ENCODE measurements around the gene NOCT.
"Not testable (repeated sequence)": the region's sequence is repeated elsewhere in the genome, so short reads cannot be mapped to it uniquely, and the experiment has no call there.

The NOCT gene

GRCh38 chr4:139020384-139020783 lies 4.8 kb downstream of the NOCT start:
- H3K4me3 ChIP-seq (ENCODE audit: low read depth, low read length): no peak overlapping the region
- TF ChIP-seq, protein P1, sequence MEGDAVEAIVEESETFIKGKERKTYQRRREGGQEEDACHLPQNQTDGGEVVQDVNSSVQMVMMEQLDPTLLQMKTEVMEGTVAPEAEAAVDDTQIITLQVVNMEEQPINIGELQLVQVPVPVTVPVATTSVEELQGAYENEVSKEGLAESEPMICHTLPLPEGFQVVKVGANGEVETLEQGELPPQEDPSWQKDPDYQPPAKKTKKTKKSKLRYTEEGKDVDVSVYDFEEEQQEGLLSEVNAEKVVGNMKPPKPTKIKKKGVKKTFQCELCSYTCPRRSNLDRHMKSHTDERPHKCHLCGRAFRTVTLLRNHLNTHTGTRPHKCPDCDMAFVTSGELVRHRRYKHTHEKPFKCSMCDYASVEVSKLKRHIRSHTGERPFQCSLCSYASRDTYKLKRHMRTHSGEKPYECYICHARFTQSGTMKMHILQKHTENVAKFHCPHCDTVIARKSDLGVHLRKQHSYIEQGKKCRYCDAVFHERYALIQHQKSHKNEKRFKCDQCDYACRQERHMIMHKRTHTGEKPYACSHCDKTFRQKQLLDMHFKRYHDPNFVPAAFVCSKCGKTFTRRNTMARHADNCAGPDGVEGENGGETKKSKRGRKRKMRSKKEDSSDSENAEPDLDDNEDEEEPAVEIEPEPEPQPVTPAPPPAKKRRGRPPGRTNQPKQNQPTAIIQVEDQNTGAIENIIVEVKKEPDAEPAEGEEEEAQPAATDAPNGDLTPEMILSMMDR (IDR thresholded peaks at IDR 0.05; ENCODE audit: low read depth, low read length): no peak

DNA sequence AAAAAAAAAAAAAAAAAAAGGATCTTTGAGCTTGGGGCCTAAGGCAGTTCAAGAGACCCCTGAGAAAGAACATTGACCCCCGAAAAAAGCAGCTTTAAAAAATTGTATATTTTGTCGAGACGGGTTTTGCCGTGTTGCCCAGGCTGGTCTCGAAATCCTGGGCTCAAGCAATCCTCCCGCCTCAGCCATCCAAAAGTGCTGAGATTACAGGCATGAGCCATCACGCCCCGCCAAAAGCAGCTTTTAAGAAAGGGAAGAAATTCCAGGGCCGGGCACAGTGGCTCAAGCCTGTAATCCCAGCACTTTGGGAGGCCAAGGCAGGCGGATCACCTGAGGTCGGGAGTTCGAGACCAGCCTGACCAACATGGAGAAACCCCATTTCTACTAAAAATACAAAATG lies 5.5 kb downstream of the NOCT start:
- H3K4me3 ChIP-seq (ENCODE audit: low read depth, low read length): not testable (repeated sequence)

DNA sequence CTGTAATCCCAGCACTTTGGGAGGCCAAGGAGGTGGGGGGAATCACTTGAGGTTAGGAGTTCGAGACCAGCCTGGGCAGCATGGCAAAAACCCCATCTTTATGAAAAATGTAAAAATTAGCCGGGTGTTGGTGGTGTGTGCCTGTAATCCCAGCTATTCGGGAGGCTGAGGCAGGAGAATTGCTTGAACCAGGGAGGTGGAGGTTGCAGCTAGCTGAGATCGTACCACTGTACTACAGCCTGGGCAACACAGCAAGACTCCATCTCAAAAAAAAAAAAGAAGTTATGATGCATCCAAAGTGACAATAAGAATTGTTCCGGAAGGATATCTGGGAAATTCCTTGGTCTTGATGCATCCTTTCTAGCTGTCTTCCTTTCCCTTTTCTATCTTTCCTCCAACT lies 7.3 kb downstream of the NOCT start:
- H3K4me3 ChIP-seq (ENCODE audit: low read depth, low read length): no peak overlapping the region
- TF ChIP-seq, protein P1 (IDR thresholded peaks at IDR 0.05; ENCODE audit: low read depth, low read length): no peak

GRCh38 chr4:139024686-139025085 lies 9.1 kb downstream of the NOCT start:
- TF ChIP-seq, protein P1 (IDR thresholded peaks at IDR 0.05; ENCODE audit: low read depth, low read length): no peak
- H3K4me3 ChIP-seq (ENCODE audit: low read depth, low read length): no peak overlapping the region

DNA sequence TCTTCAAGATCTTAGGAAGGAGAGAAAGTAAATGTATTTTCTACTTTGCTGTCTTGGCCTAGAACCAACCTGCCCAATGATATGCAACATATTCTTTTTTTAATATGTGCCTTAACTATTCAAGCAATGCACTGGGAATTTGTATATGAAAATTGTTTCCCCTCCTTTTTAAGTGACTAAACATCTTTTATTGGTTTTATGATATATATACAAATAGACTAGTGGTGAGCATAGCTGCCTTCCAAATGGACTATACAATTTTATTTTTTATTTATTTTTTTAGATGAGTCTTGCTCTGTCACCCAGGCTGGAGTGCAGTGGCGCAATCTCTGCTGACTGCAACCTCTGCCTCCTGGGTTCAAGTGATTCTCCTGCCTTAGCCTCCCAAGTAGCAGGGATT lies 10.3 kb downstream of the NOCT start:
- TF ChIP-seq, protein P1 (IDR thresholded peaks at IDR 0.05; ENCODE audit: low read depth, low read length): no peak
- H3K4me3 ChIP-seq (ENCODE audit: low read depth, low read length): no peak overlapping the region

DNA sequence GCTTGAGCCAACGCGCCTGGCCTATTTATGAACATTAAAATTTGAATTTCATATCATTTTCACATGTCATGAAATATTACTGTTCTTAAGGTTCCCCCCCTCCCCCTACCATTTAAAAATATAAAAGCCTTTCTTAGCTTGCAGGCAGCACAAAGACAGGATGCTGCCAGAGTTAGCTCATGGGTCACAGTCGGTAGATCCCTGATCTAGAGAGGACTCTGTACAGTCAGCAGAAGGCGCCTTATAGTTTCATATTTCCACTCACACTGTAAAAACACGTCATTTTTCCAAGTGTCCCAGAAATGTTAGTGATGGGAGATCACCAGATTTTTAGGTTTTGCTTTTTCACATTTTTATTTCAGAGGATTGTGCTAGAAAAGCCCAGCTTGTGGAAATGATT lies 12.2 kb downstream of the NOCT start:
- no peak overlapping the region for H3K4me3 ChIP-seq (ENCODE audit: low read depth, low read length)
- TF ChIP-seq, protein P1 (IDR thresholded peaks at IDR 0.05; ENCODE audit: low read depth, low read length): no peak

DNA sequence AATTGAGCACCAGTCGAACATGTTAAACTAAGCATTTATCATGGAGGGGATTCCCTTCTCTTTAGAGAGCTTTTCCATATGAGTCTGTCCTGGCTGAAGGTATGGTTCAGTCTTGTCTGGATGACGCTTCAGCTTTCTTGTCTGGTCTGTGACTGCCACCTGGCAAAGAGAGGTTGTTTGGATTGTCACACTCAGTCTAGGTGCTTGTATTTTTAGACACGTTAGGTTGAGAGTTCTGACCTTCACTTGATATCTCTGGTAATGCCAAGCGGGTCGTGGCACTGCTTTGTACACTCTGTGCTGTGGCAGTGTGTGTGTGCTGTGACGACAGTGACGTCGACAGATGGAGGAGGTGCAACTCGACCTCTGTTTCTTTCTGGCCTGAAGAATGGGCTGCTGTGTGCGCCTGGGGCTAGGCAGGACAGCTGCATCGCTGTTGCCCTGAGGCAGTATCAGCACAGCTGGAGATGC lies 12.6 kb downstream of the NOCT start:
- no peak overlapping the region for H3K4me3 ChIP-seq (ENCODE audit: low read depth, low read length)
- TF ChIP-seq, protein P1 (IDR thresholded peaks at IDR 0.05; ENCODE audit: low read depth, low read length): no peak

- H3K4me3 ChIP-seq (ENCODE audit: low read depth, low read length): not testable (repeated sequence)
These were observed 14.3 kb downstream of the NOCT start for GRCh38 chr4:139029866-139030363.

Measured in WI38 (cell line).